GM19455 (cell line): ENCODE data around the gene CD37.
"Not testable (repeated sequence)": the region's sequence is repeated elsewhere in the genome, so short reads cannot be mapped to it uniquely, and the experiment has no call there.

Source experiments
- ATAC-seq: cut with Tn5 transposase; IDR thresholded peaks from one replicate; pipeline ENCODE4 v1.9.1; 2021; ENCODE audit not compliant: unreplicated experiment

CD37 gene

GRCh38 chr19:49373174-49373573 is 38.0 kb downstream of the CD37 start:
- not testable (repeated sequence) for ATAC-seq

GRCh38 chr19:49374665-49375434 is 39.6 kb downstream of the CD37 start:
- ATAC-seq = no peak

DNA sequence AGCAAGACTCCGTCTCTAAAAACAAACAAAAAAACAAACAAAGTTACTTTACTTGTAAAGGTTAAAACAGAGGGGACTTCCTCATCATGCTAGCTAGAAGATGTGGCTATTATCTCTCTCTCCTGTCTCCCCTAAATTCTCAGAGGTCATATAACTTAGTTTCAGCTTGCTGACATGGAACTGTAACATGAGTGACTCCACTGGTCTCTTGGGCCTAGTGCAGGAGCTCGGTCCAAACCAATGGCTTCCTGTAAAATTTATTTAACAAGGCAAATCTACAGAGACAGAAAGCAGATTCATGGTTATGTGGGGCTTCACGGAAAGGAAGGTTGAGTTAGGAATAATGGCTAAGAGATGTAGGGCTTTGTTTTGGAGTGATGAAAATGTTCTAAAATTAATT is 43.3 kb downstream of the CD37 start:
- ATAC-seq = no peak

DNA sequence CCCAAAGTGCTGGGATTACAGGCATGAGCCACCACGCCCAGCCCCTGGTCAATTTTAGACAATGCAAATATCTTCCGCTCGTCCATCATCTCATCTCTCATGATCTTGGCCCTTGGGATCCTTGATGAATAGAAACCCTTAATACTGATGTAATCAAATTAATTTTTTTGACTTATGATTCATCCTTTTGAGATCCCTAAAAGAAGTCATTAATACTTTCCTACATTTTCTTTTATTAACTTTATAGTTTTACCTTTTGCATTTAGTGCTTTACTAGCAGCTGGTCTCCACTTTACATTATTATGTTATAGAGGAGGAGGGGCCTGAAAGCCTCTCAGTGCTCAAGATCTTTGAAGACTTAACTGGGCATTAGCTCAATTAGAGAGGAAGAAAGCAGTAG is 45.2 kb downstream of the CD37 start:
- ATAC-seq = no peak

DNA sequence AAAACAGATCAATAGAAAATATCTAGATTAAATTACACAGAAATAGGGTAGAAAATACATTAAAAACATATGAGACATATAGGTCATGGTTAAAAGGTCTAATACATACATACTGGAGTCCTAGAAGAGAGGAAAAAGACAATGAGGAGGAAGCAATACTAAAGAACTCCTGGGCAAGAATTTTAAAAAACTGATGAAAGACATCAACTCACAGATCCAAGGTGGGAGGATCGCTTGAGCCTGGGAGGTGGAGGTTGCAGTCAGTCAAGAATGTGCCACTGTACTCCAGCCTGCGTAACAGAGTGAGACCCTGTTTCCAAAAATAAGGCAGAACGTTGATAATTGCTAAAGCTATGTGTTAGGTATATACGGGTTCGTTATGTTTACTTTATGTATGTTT is 47.4 kb downstream of the CD37 start:
- no peak for ATAC-seq

DNA sequence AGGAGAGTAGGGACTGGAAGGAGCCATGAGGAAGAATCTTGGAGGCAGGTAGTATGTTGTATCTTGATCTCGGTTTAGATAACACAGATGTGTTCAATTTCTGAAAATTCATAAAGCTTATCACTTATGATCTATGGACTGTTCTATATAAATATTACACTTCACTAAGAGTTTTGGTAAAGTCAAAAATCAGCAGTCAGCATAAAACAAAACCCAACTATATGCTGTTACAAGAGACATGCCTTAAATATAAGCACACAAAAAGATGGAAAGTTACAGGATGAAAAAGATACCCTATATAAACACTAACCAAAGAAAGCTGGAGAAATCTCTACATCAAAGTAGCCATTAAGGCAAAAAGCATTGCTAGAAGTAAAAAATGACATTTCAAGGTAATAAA is 48.4 kb downstream of the CD37 start:
- no peak for ATAC-seq

GRCh38 chr19:49387936-49388372 is 52.7 kb downstream of the CD37 start, which contains the start of gene KASH5:
Gene KASH5 (plus strand): TSS chr19:49388249. CDS start chr19:49390884, 2,635 bp downstream.
- no peak for ATAC-seq

DNA sequence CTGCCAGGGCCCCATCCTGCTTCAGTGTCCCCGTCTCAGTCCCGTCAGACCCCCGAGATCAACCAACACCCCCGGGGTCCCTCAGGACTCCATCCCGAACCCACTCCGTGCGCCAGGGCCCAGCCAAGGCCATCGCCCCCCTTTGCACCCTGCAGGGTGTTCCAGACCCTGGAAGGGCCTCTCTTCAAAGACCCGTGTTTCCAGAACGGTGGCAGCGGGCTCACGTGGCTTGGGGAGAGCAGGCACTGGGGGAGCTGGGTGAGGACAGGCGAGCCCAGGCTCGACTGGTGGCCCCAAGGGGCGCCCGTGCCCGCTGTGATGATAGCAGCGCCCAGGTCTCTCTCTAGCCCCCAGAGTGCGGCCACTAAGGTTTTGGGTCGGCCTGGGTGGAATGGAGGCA is 54.2 kb downstream of the CD37 start:
- ATAC-seq = no peak
